Measurements from ENCODE around the gene MEI4. TPM values are rescaled to one million over a fixed set of nuclear protein-coding genes. Genes with fewer than 3 reads are reported as not detected.

MEI4 gene
- total RNA-seq, 2 donors from 2014 or later: 3.0 TPM; not detected in 1

- no peak overlapping the region for H3K27ac ChIP-seq
- intact Hi-C loops (cut with DNase I): no loop called here
- no peak overlapping the region for H3K4me3 ChIP-seq
Observed at GRCh38 chr6:77930952-77931351, 278.1 kb downstream of the MEI4 start.

GRCh38 chr6:77962070-77962469 lies 309.2 kb downstream of the MEI4 start:
- no peaks in the 10 kb centered on the region for H3K36me3 ChIP-seq
- WGBS: 87% methylated on average over 4 of the region's 4 CpGs
- no peaks in the 10 kb centered on the region for H3K9me3 ChIP-seq
- TF ChIP-seq, protein P1, sequence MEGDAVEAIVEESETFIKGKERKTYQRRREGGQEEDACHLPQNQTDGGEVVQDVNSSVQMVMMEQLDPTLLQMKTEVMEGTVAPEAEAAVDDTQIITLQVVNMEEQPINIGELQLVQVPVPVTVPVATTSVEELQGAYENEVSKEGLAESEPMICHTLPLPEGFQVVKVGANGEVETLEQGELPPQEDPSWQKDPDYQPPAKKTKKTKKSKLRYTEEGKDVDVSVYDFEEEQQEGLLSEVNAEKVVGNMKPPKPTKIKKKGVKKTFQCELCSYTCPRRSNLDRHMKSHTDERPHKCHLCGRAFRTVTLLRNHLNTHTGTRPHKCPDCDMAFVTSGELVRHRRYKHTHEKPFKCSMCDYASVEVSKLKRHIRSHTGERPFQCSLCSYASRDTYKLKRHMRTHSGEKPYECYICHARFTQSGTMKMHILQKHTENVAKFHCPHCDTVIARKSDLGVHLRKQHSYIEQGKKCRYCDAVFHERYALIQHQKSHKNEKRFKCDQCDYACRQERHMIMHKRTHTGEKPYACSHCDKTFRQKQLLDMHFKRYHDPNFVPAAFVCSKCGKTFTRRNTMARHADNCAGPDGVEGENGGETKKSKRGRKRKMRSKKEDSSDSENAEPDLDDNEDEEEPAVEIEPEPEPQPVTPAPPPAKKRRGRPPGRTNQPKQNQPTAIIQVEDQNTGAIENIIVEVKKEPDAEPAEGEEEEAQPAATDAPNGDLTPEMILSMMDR (IDR thresholded peaks at IDR 0.05): no peak
- TF ChIP-seq POLR2AphosphoS5 (IDR thresholded peaks at IDR 0.05) (no peak), POLR2A (IDR thresholded peaks at IDR 0.05) (no peak)
- H3K4me1 ChIP-seq (replicated peaks): no peaks in the 10 kb centered on the region
- intact Hi-C loops (cut with DNase I): no loop called here
- no peak overlapping the region for H3K27ac ChIP-seq
- H3K4me3 ChIP-seq: no peak overlapping the region
- DNase-seq (ENCODE audit: low spot score): no peak
- no peaks in the 10 kb centered on the region for H3K27me3 ChIP-seq (replicated peaks; ENCODE audit: insufficient read depth)

More at GRCh38 chr6:77930952-77931351, 278.1 kb downstream of the MEI4 start:
- H3K36me3 ChIP-seq: no peaks in the 10 kb centered on the region
- no peak for TF ChIP-seq POLR2AphosphoS5 (IDR thresholded peaks at IDR 0.05)
- TF ChIP-seq, protein P1 (IDR thresholded peaks at IDR 0.05): no peak
- no peak for TF ChIP-seq POLR2A (IDR thresholded peaks at IDR 0.05)
- H3K9me3 ChIP-seq: no peaks in the 10 kb centered on the region
- DNase-seq (ENCODE audit: low spot score): no peak
- no peaks in the 10 kb centered on the region for H3K27me3 ChIP-seq (replicated peaks; ENCODE audit: insufficient read depth)
- no peaks in the 10 kb centered on the region for H3K4me1 ChIP-seq (replicated peaks)

- H3K4me3 ChIP-seq: no peak overlapping the region
- no peaks in the 10 kb centered on the region for H3K36me3 ChIP-seq
- intact Hi-C loops (cut with DNase I): no loop called here
- DNase-seq (ENCODE audit: low spot score): no peak
- H3K27me3 ChIP-seq (replicated peaks; ENCODE audit: insufficient read depth): no peaks in the 10 kb centered on the region
- no peak overlapping the region for H3K27ac ChIP-seq
- TF ChIP-seq POLR2A (IDR thresholded peaks at IDR 0.05): no peak
- TF ChIP-seq POLR2AphosphoS5 (IDR thresholded peaks at IDR 0.05): no peak
- TF ChIP-seq, protein P1 (IDR thresholded peaks at IDR 0.05): no peak
- no peaks in the 10 kb centered on the region for H3K9me3 ChIP-seq
- 98% methylated on average over 1 of the region's 1 CpG for WGBS
- H3K4me1 ChIP-seq (replicated peaks): no peaks in the 10 kb centered on the region
Observed at GRCh38 chr6:77965449-77965848, 312.6 kb downstream of the MEI4 start.

DNA sequence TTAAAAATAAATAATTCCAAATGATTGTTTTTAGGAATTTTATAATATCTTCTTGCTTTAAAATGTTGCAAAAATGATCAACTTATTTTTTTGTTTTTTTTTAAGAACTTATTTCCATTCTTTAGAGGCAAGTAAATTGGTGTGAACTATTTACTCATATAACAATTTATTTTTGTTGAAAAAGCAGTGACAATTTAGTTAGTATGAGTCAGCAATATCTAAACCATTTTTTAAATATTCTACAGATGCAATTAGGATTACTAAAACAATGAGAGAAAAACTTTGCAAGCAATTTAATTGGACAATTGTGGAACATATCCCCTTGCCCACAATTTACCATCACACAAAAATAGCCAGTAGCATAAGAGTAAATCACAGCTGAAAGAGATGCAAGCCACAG lies 319.5 kb downstream of the MEI4 start:
- Histone ChIP-seq H3K36me3 (no peaks in the 10 kb centered on the region), H3K9me3 (no peaks in the 10 kb centered on the region), H3K27me3 (replicated peaks; ENCODE audit: insufficient read depth) (no peaks in the 10 kb centered on the region), H3K27ac (no peak overlapping the region), H3K4me3 (no peak overlapping the region), H3K4me1 (replicated peaks) (no peaks in the 10 kb centered on the region)
- intact Hi-C loops (cut with DNase I): no loop called here
- DNase-seq (ENCODE audit: low spot score): no peak
- no peak for TF ChIP-seq POLR2AphosphoS5 (IDR thresholded peaks at IDR 0.05)

Other genes starting within 250 kb of the MEI4 start
- 1 to 10 TPM in 1 of 2 donors, not detected in 1; 2.8 TPM for gene HTR1B, start 189.5 kb upstream of the MEI4 start, total RNA-seq

Measured in prostate gland (tissue), 2 donors.